H1 (cell line): ENCODE data around the gene SLC22A23. TPM values are rescaled to one million over a fixed set of nuclear protein-coding genes. Genes with fewer than 3 reads are reported as not detected.

ENCODE experiments used
- CTCF ChIA-PET: fragments of 300-600 bp; sonication (Branson Sonifier 250); formaldehyde crosslinking; loops from one replicate; lab custom pipeline; 2021; ENCODE audit not compliant: partially characterized antibody; lab: Charles Lee
- POLR2A ChIA-PET: fragments of 300-600 bp; sonication (Branson Sonifier 250); formaldehyde crosslinking; loops from one replicate; lab custom pipeline; 2021; ENCODE audit warnings: inconsistent platforms; ENCODE audit not compliant: partially characterized antibody; lab: Charles Lee
- DNase-seq, 2 experiments: peaks; one replicate each; pipeline versions ENCODE4 v3.0.0 to v3.0.0-alpha.2; 2010 to 2022; ENCODE audit warnings: low spot score in 2 of 2, low read depth in 1 of 2, mixed read lengths in 1 of 2
- FAIRE-seq: peaks from 2 replicates; lab custom pipeline; 2011; peaks lifted over from hg19 to GRCh38; lab: Jason Lieb, UNC
- H2AFZ ChIP-seq: 2 replicates; pipeline ENCODE4 v1.8.1; 2012; ENCODE audit warnings: low read length, inconsistent platforms
- H2AK5ac ChIP-seq: 2 replicates; pipeline ENCODE4 v1.6.1; 2013; ENCODE audit warnings: low read depth, low read length
- H2BK120ac ChIP-seq: replicated peaks from 2 replicates; pipeline ENCODE3; 2013; ENCODE audit warnings: low read depth, low read length, inconsistent platforms
- H2BK12ac ChIP-seq: 2 replicates; pipeline ENCODE4 v1.6.1; 2013; ENCODE audit warnings: low read depth, low read length
- H2BK15ac ChIP-seq: 2 replicates; pipeline ENCODE4 v1.6.1; 2013; ENCODE audit warnings: low read length
- H2BK20ac ChIP-seq: 2 replicates; pipeline ENCODE4 v1.6.1; 2013; ENCODE audit warnings: low read length
- H2BK5ac ChIP-seq: 2 replicates; pipeline ENCODE4 v1.6.1; 2013; ENCODE audit warnings: low read depth, low read length
- H3K14ac ChIP-seq: 2 replicates; pipeline ENCODE4 v1.6.1; 2013; ENCODE audit warnings: inconsistent platforms; ENCODE audit not compliant: insufficient read length
- H3K18ac ChIP-seq: 2 replicates; pipeline ENCODE4 v1.6.1; 2013; ENCODE audit warnings: low read length; ENCODE audit errors: extremely low read depth
- H3K23ac ChIP-seq: 2 replicates; pipeline ENCODE4 v1.6.1; 2013; ENCODE audit warnings: inconsistent platforms; ENCODE audit not compliant: insufficient read length
- H3K23me2 ChIP-seq: 2 replicates; pipeline ENCODE4 v1.6.1; 2013; ENCODE audit warnings: low read depth, low read length
- H3K27ac ChIP-seq: 2 replicates; pipeline ENCODE4 v1.6.1; 2011; ENCODE audit warnings: low read depth, low read length, inconsistent platforms
- H3K27me3 ChIP-seq, 4 experiments: replicated peaks in 1 of 4; 1 replicate in 1 of 4; 2 replicates in 3 of 4; pipeline versions ENCODE4 v1.6.1 to v1.8.1; 2011 to 2013; ENCODE audit warnings: low read length in 3 of 4, mild to moderate bottlenecking in 3 of 4, inconsistent platforms in 2 of 4, mixed read lengths in 2 of 4, moderate library complexity in 1 of 4; ENCODE audit not compliant: control insufficient read depth in 3 of 4, insufficient read depth in 3 of 4; ENCODE audit errors: extremely low read depth in 1 of 4
- H3K36me3 ChIP-seq, 4 experiments: 2 replicates each; pipeline versions ENCODE4 v1.6.1 to v1.8.1; 2011 to 2013; ENCODE audit warnings: mild to moderate bottlenecking in 4 of 4, low read length in 3 of 4, moderate library complexity in 2 of 4, control low read depth in 1 of 4, inconsistent platforms in 1 of 4; ENCODE audit not compliant: insufficient read depth in 4 of 4, control insufficient read depth in 2 of 4
- H3K4ac ChIP-seq: replicated peaks from 2 replicates; pipeline ENCODE3; 2013; ENCODE audit warnings: low read length, low read depth, mixed read lengths, inconsistent platforms; ENCODE audit not compliant: insufficient read length
- H3K4me1 ChIP-seq, 4 experiments: replicated peaks in 1 of 4; 1 replicate in 1 of 4; 2 replicates in 3 of 4; pipeline versions ENCODE4 v1.6.1 to v1.8.1; 2011 to 2013; ENCODE audit warnings: low read length in 3 of 4, inconsistent platforms in 2 of 4, mixed read lengths in 1 of 4; ENCODE audit not compliant: insufficient read depth in 4 of 4, control insufficient read depth in 3 of 4
- H3K4me2 ChIP-seq, 2 experiments: 2 replicates each; pipeline versions ENCODE4 v1.6.1 to v1.8.1; 2011 to 2013; ENCODE audit warnings: low read depth in 2 of 2, low read length in 2 of 2, control low read depth in 1 of 2, inconsistent platforms in 1 of 2, mild to moderate bottlenecking in 1 of 2; ENCODE audit not compliant: insufficient read depth in 1 of 2
- H3K4me3 ChIP-seq, 4 experiments: fragments of 200-600, 300-600 bp in 1 of 4; sonication (generic), shearing (Covaris generic), sonication (Bioruptor Twin) in 1 of 4; 2 replicates each; pipeline versions ENCODE4 v1.5.1 to v1.8.1; 2011 to 2016; ENCODE audit warnings: low read length in 4 of 4, low read depth in 3 of 4, control low read depth in 2 of 4, inconsistent platforms in 2 of 4, mild to moderate bottlenecking in 2 of 4, mixed read lengths in 1 of 4, moderate library complexity in 1 of 4; ENCODE audit not compliant: insufficient read depth in 2 of 4; ENCODE audit errors: extremely low read depth in 1 of 4
- H3K56ac ChIP-seq: replicated peaks from 2 replicates; pipeline ENCODE3; 2013; ENCODE audit warnings: low read depth, mild to moderate bottlenecking, mixed read lengths, low read length, inconsistent platforms; ENCODE audit not compliant: insufficient read length
- H3K79me1 ChIP-seq: 2 replicates; pipeline ENCODE4 v1.6.1; 2013; ENCODE audit warnings: low read depth, low read length, control low read depth
- H3K79me2 ChIP-seq, 2 experiments: 2 replicates each; pipeline versions ENCODE4 v1.6.1 to v1.8.1; 2012 to 2013; ENCODE audit warnings: low read length in 2 of 2, mild to moderate bottlenecking in 2 of 2, inconsistent platforms in 1 of 2; ENCODE audit not compliant: insufficient read depth in 2 of 2, control insufficient read depth in 1 of 2
- H3K9ac ChIP-seq, 4 experiments: replicated peaks in 1 of 4; 1 replicate in 1 of 4; 2 replicates in 3 of 4; pipeline versions ENCODE4 v1.6.1 to v1.8.1; 2011 to 2013; ENCODE audit warnings: low read depth in 3 of 4, low read length in 3 of 4, control low read depth in 2 of 4, mild to moderate bottlenecking in 2 of 4, moderate library complexity in 2 of 4, inconsistent platforms in 1 of 4; ENCODE audit errors: extremely low read depth in 1 of 4
- H3K9me3 ChIP-seq, 2 experiments: 2 replicates each; pipeline versions ENCODE4 v1.6.1 to v1.8.1; 2012 to 2013; ENCODE audit warnings: mild to moderate bottlenecking in 2 of 2, moderate library complexity in 2 of 2, control low read depth in 1 of 2, inconsistent platforms in 1 of 2, low read depth in 1 of 2, low read length in 1 of 2, mixed read lengths in 1 of 2; ENCODE audit not compliant: insufficient read depth in 2 of 2
- H4K20me1 ChIP-seq, 2 experiments: replicated peaks in 1 of 2; 2 replicates each; pipeline versions ENCODE3 to v1.8.1; 2011 to 2013; ENCODE audit warnings: inconsistent platforms in 2 of 2, low read length in 2 of 2, mild to moderate bottlenecking in 1 of 2; ENCODE audit not compliant: insufficient read depth in 2 of 2, control insufficient read depth in 1 of 2
- H4K5ac ChIP-seq: 2 replicates; pipeline ENCODE4 v1.6.1; 2013; ENCODE audit warnings: low read length, low read depth, mixed read lengths, inconsistent platforms; ENCODE audit not compliant: insufficient read length
- H4K8ac ChIP-seq: 2 replicates; pipeline ENCODE4 v1.8.0; 2013; ENCODE audit warnings: mild to moderate bottlenecking, moderate library complexity, low read length, inconsistent platforms; ENCODE audit not compliant: insufficient read depth; ENCODE audit errors: extremely low read depth
- H4K91ac ChIP-seq: replicated peaks from 2 replicates; pipeline ENCODE3; 2013; ENCODE audit warnings: low read length, mixed read lengths, inconsistent platforms; ENCODE audit not compliant: insufficient read length
- FOSL1 ChIP-seq: IDR thresholded peaks from 2 replicates; pipeline ENCODE4 v1.6.1; 2011; ENCODE audit warnings: mild to moderate bottlenecking, low read depth, low read length, moderate library complexity; ENCODE audit not compliant: insufficient read depth
- HDAC2 ChIP-seq, 2 experiments: fragments of 300-600 bp in 1 of 2; sonication (generic) in 1 of 2; IDR thresholded peaks; 2 replicates each; pipeline ENCODE4 v1.6.1; 2011 to 2012; ENCODE audit warnings: low read depth in 2 of 2, low read length in 2 of 2, mild to moderate bottlenecking in 2 of 2, moderate library complexity in 2 of 2, borderline replicate concordance in 1 of 2, inconsistent platforms in 1 of 2
- SIX5 ChIP-seq: IDR thresholded peaks from 2 replicates; pipeline ENCODE4 v1.6.1; 2011; ENCODE audit warnings: mild to moderate bottlenecking, low read depth, low read length
- SP4 ChIP-seq: IDR thresholded peaks from 2 replicates; pipeline ENCODE4 v1.6.1; 2012; ENCODE audit warnings: low read length, inconsistent platforms
- SUZ12 ChIP-seq: fragments of 200-600 bp; sonication (generic); IDR thresholded peaks from 2 replicates; pipeline ENCODE4 v1.6.1; 2012; ENCODE audit warnings: mild to moderate bottlenecking, inconsistent platforms, low read length, moderate library complexity, mixed read lengths
- TAF1 ChIP-seq: IDR thresholded peaks from 2 replicates; pipeline ENCODE4 v1.6.1; 2011; ENCODE audit warnings: mild to moderate bottlenecking, low read depth, low read length
- WGBS, 2 experiments: shearing (Covaris generic) in 1 of 2; methylation state at CpG; one replicate each; pipeline versions ENCODE4 v1.1.6 to v1.1.7; 2013 to 2015; ENCODE audit warnings: low lambda C conversion rate in 2 of 2, mixed read lengths in 2 of 2, inconsistent platforms in 1 of 2, low coverage in 1 of 2, missing lambda C conversion rate in 1 of 2; ENCODE audit not compliant: insufficient replicate concordance in 2 of 2, insufficient coverage in 1 of 2, insufficient read length in 1 of 2; ENCODE audit errors: extremely low coverage in 1 of 2, missing lambda C conversion rate in 1 of 2; 5-methylcytosine and 5-hydroxymethylcytosine counted together
- polyA plus RNA-seq, 7 experiments: library from polyadenylated mRNA; depleted of rRNA in 3 of 7; stranded (reverse) in 5 of 7; unstranded in 2 of 7; fragments of >200 nt in 5 of 7; fragments of 200-250 nt in 2 of 7; gene quantifications; 1 replicate in 5 of 7; 2 replicates in 1 of 7; 4 replicates in 1 of 7; pipeline versions ENCODE4 v1.2.1 to v1.2.3, GENCODE V29; 2011 to 2013; ENCODE audit warnings: missing spikeins in 2 of 7, mixed read lengths in 2 of 7
- total RNA-seq: library from RNA; stranded (reverse); fragmentation: NEBNext Ultra II Directional; extraction: Animal tissue kit (Norgen Biotek cat#: 25700); gene quantifications from 2 replicates; pipeline ENCODE4 v1.2.1, GENCODE V29; 2021

Gene SLC22A23
- total and polyA plus RNA-seq, 2 of the 8 experiments (the other 6 are each of a cell fraction or from before 2014, with no cell fraction given): 9.9 to 38.4 TPM

- no peak overlapping the region for H2BK15ac ChIP-seq
- H3K56ac ChIP-seq: no peak overlapping the region
- no peak overlapping the region for H2AK5ac ChIP-seq
- peaks cover 16 to 37% of the 10 kb centered on the region in 2 experiments for H4K20me1 ChIP-seq
- H2BK120ac ChIP-seq: no peak overlapping the region
- no peak overlapping the region for H3K27ac ChIP-seq
- no peak overlapping the region for H2BK5ac ChIP-seq
- H3K27me3 ChIP-seq: no peaks in the 10 kb centered on the region
- no peak overlapping the region for H3K4ac ChIP-seq
- peaks cover 6 to 21% (median 13%) of the 10 kb centered on the region in 4 experiments; a peak in 7 of 8 replicates for H3K36me3 ChIP-seq
- CTCF ChIA-PET: interaction anchor here (0.6 to 4.4 kb wide), 10 partner anchors 9 to 717 kb away, joined by 3 to 23 read pairs (median 3); no protein-coding TSS in a partner anchor
- H3K18ac ChIP-seq: no peak overlapping the region
- DNase-seq: no peak
- H3K4me1 ChIP-seq: peaks cover 3 to 9% (median 7%) of the 10 kb centered on the region in 4 experiments; a peak in 4 of 7 replicates
- H4K91ac ChIP-seq: no peak overlapping the region
- POLR2A ChIA-PET: interaction anchor here (1.4 to 2.8 kb wide), 3 partner anchors 11 to 15 kb away, joined by 4 to 14 read pairs (median 4); no protein-coding TSS in a partner anchor
- H3K9ac ChIP-seq: no peak overlapping the region
- 59% methylated on average over 6 of the region's 6 CpGs; no CpG with 5 or more reads in 1 of the 2 experiments for WGBS, 2 experiments
- H3K4me3 ChIP-seq: no peak overlapping the region
- FAIRE-seq: no peak
- no peak overlapping the region for H4K8ac ChIP-seq
- H2BK12ac ChIP-seq: no peak overlapping the region
- no peak overlapping the region; a peak in 1 of 4 replicates for H3K4me2 ChIP-seq
- H3K79me1 ChIP-seq: peaks cover 22% of the 10 kb centered on the region
- no peaks in the 10 kb centered on the region for H3K9me3 ChIP-seq
- no peak overlapping the region for H4K5ac ChIP-seq
- H3K79me2 ChIP-seq: peaks cover 8 to 62% of the 10 kb centered on the region in 2 experiments; a peak in 3 of 4 replicates
- H2BK20ac ChIP-seq: no peak overlapping the region
- no peak overlapping the region for H3K23ac ChIP-seq
- H3K23me2 ChIP-seq: peaks cover 7% of the 10 kb centered on the region; the same call in 1 of the 2 replicates
- H3K14ac ChIP-seq: no peak overlapping the region
- H2AFZ ChIP-seq: no peak overlapping the region
- TF ChIP-seq SP4 (no peak), FOSL1 (no peak), HDAC2 (IDR thresholded peaks at IDR 0.05; ENCODE audit: borderline replicate concordance in 1 of 2, low read depth in 2 of 2, low read length in 2 of 2) (no peak), SIX5 (no peak), SUZ12 (no peak), TAF1 (no peak)
Observed at GRCh38 chr6:3261518-3261820, 195.4 kb downstream of the SLC22A23 start.
